Measurements from ENCODE around the gene CD80.

Gene CD80

DNA sequence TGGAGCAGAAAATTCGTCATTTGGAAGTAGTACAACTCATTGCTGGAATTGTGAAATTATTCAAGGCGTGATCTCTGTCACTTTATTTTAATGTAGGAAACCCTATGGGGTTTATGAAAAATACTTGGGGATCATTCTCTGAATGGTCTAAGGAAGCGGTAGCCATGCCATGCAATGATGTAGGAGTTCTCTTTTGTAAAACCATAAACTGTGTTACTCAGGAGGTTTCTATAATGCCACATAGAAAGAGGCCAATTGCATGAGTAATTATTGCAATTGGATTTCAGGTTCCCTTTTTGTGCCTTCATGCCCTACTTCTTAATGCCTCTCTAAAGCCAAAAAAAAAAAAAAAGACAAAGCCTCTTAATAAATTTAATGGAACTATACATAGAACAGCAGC is 66.6 kb downstream of the CD80 start:
- DNase-seq: no peak

DNA sequence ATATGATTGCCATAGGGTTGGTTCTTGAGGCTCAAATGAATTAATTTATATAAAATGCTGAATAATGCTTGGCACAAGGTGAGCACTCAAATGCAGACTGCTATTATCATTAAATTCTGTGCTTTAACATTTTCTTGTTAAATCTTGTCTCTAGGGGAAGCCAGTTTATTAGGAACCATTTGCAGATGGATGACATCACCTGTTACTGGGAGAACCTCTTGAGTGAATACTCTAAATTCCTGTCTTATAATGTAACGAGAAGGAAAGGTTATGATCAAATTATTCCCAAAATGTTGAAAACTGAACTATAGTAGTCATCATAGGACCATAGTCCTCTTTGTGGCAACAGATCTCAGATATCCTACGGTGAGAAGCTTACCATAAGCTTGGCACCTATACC is 67.3 kb downstream of the CD80 start:
- DNase-seq: no peak

DNA sequence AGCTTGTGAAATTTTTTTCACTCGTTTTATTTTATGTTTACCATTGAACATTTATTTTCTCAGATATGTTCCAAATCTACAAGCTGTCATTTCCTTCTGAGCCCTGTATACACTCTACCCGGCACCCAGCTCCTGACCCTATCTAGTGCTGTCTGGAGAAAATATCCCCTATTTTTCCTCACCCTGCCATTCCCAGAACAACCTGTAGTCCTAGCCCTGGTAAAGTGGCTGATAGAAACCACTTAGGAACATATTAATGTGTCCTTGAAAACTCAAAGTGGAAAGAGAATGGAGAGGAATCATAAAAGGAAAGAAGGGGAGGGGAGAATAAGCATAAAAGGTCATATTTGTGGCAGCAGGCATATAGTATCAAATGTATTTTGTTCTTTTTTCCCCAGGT is 69.3 kb downstream of the CD80 start:
- no peak for DNase-seq

DNA sequence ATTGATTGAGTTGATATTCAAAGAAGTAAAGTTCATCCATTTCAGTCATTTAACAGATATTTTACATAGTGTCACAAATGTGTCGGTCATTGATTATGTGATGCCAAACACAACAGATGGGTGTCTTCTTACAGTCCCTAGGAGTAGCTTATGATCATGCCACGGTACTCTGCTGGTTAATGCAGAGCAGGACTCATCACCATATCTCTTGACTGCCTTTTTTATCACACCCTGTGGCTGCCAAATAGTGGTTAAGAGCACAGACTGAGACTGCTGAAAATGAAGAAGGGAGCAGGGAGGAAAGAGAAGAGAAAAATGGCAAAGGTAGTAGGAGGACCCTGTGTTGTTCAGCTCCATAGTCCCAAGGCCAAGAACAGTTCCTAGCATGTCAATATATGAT is 73.9 kb downstream of the CD80 start:
- DNase-seq: no peak

DNA sequence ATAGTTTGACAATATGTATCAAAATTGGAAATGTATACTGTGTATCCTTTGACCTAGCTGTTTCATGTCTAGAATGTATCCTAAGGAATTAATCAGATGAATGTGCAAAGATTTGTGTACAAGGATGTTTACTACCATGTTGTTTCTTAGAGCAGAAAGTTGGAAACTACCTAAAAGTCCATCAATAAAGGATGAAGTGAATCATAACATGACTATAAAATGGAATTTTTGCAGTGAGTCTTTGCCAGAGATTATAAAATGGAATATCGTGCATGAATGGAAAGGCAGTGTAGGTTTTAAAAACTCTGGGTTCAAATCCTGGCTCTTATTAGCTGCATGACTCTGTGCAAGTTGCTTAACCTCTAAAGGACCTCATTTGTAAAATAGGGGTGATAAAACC is 76.3 kb downstream of the CD80 start:
- no peak for DNase-seq

DNA sequence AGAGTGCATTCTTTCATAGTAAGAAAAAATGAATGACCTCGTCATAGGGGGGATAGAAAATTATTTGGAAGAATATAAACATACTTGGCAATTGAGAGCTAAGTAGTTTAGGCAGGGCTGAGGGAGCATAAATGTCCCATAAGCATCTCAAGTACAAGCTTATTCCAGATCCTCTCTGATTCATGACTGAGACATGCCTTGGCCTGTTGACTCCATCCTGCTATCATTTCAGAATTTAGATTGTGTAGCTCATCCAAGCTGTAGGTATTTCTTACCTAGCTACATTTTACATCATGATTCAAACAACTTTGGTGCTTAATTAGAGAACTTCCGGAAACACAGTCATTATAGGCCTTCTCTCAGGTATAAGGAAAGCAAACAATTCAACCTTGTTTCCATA is 78.3 kb downstream of the CD80 start:
- DNase-seq: no peak

All from suppressor macrophage treated with lipopolysaccharide for 4 hours (primary cell).